ENCODE data around the gene LEP.

DNA sequence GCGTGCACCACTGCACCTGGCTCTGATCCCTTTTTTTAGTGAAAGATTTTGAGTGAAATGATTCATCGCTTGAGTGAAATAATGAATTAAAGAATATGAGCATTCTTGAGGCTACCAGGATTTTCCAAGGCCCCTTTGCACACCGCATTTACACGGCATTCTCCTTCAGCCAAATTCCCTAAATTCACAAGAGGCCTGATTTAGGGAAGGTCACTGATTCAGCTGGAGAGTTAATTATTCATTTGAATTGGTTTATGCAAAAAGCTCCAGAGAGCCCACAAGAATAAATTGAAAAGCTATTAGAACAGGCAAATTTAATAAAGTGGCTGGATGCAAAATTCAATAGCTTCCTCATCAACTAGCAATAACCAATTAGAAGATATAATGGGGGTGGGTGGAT lies 46.5 kb downstream of the LEP start:
- TF ChIP-seq POLR2AphosphoS5 (IDR thresholded peaks at IDR 0.05; ENCODE audit: low read depth, low read length) (no peak), POLR2A (IDR thresholded peaks at IDR 0.05; ENCODE audit: low read depth, low read length) (no peak), TAF1 (IDR thresholded peaks at IDR 0.05; ENCODE audit: borderline replicate concordance, low read depth, low read length) (no peak)

All from GM12892 (cell line).